Liver (tissue), 9 donors: ENCODE data around the gene MSANTD4. TPM values are rescaled to one million over a fixed set of nuclear protein-coding genes. Genes with fewer than 3 reads are reported as not detected.

Source experiments
- DNase-seq: peaks from one replicate; pipeline ENCODE4 v3.0.0-alpha.2; 2017; ENCODE audit warnings: low spot score
- H3K27ac ChIP-seq, 2 donors: one replicate each; pipeline ENCODE4 v1.7.0; 2013; ENCODE audit warnings: inconsistent platforms in 2 of 2, low read length in 2 of 2, control low read depth in 1 of 2, low read depth in 1 of 2, mild to moderate bottlenecking in 1 of 2
- H3K27me3 ChIP-seq, 4 donors: one replicate each; pipeline versions ENCODE4 v1.6.1 to v1.7.0; 2013; ENCODE audit warnings: low read length in 3 of 4, inconsistent platforms in 1 of 4, mild to moderate bottlenecking in 1 of 4, moderate library complexity in 1 of 4; ENCODE audit not compliant: control insufficient read depth in 4 of 4, insufficient read depth in 4 of 4
- H3K36me3 ChIP-seq, 4 donors: one replicate each; pipeline versions ENCODE4 v1.6.1 to v1.7.0; 2013; ENCODE audit warnings: low read length in 3 of 4, mild to moderate bottlenecking in 3 of 4, low read depth in 1 of 4, moderate library complexity in 1 of 4; ENCODE audit not compliant: control insufficient read depth in 4 of 4, insufficient read depth in 3 of 4
- H3K4me1 ChIP-seq, 4 donors: one replicate each; pipeline versions ENCODE4 v1.6.1 to v1.7.0; 2013; ENCODE audit warnings: low read length in 3 of 4, mild to moderate bottlenecking in 3 of 4, moderate library complexity in 1 of 4; ENCODE audit not compliant: control insufficient read depth in 4 of 4, insufficient read depth in 4 of 4
- H3K4me3 ChIP-seq, 3 donors: one replicate each; pipeline versions ENCODE4 v1.6.1 to v1.7.0; 2013; ENCODE audit warnings: low read length in 3 of 3, control low read depth in 1 of 3, low read depth in 1 of 3, mild to moderate bottlenecking in 1 of 3
- H3K9ac ChIP-seq, 2 donors: one replicate each; pipeline ENCODE4 v1.7.0; 2013; ENCODE audit warnings: low read length in 2 of 2, mild to moderate bottlenecking in 2 of 2, moderate library complexity in 2 of 2, control low read depth in 1 of 2, low read depth in 1 of 2
- H3K9me3 ChIP-seq, 4 donors: one replicate each; pipeline versions ENCODE4 v1.6.1 to v1.7.0; 2013; ENCODE audit warnings: low read length in 3 of 4; ENCODE audit not compliant: control insufficient read depth in 4 of 4
- ATF3 ChIP-seq: IDR thresholded peaks from 2 replicates; pipeline ENCODE4 v1.6.1; 2016; ENCODE audit warnings: antibody characterized with exemption
- EGR1 ChIP-seq, 2 donors: IDR thresholded peaks; 2 replicates each; pipeline ENCODE4 v1.6.1; 2016 to 2018; ENCODE audit warnings: antibody characterized with exemption in 2 of 2, low read depth in 2 of 2
- FOXA1 ChIP-seq: IDR thresholded peaks from 2 replicates; pipeline ENCODE4 v1.6.1; 2016; ENCODE audit warnings: antibody characterized with exemption
- FOXA2 ChIP-seq: IDR thresholded peaks from 2 replicates; pipeline ENCODE4 v1.6.1; 2016; ENCODE audit warnings: antibody characterized with exemption
- GABPA ChIP-seq, 2 donors: IDR thresholded peaks in 1 of 2; conservative IDR thresholded peaks in 1 of 2; 2 replicates each; pipeline ENCODE4 v1.6.1; 2016; ENCODE audit warnings: antibody characterized with exemption in 2 of 2, mild to moderate bottlenecking in 1 of 2, moderate library complexity in 1 of 2
- HNF4A ChIP-seq, 2 donors: conservative IDR thresholded peaks; 2 replicates each; pipeline ENCODE4 v1.6.1; 2016; ENCODE audit warnings: antibody characterized with exemption in 2 of 2, mild to moderate bottlenecking in 2 of 2
- HNF4G ChIP-seq: IDR thresholded peaks from 2 replicates; pipeline ENCODE4 v1.6.1; 2016; ENCODE audit warnings: antibody characterized with exemption
- JUND ChIP-seq, 2 donors: IDR thresholded peaks; 2 replicates each; pipeline ENCODE4 v1.6.1; 2016; ENCODE audit warnings: antibody characterized with exemption in 2 of 2
- MAX ChIP-seq: IDR thresholded peaks from 2 replicates; pipeline ENCODE4 v1.6.1; 2016; ENCODE audit warnings: antibody characterized with exemption
- NR2F2 ChIP-seq: IDR thresholded peaks from 2 replicates; pipeline ENCODE4 v1.6.1; 2016; ENCODE audit warnings: antibody characterized with exemption
- RAD21 ChIP-seq, 2 donors: IDR thresholded peaks; 2 replicates each; pipeline ENCODE4 v1.6.1; 2016; ENCODE audit warnings: antibody characterized with exemption in 2 of 2, mild to moderate bottlenecking in 2 of 2
- RXRA ChIP-seq, 2 donors: IDR thresholded peaks; 2 replicates each; pipeline ENCODE4 v1.6.1; 2017 to 2018; ENCODE audit warnings: antibody characterized with exemption in 2 of 2, mild to moderate bottlenecking in 1 of 2
- SP1 ChIP-seq: IDR thresholded peaks from 2 replicates; pipeline ENCODE4 v1.6.1; 2018; ENCODE audit warnings: antibody characterized with exemption, mild to moderate bottlenecking
- TAF1 ChIP-seq: conservative IDR thresholded peaks from 2 replicates; pipeline ENCODE4 v1.6.1; 2016; ENCODE audit warnings: antibody characterized with exemption, mild to moderate bottlenecking
- YY1 ChIP-seq: IDR thresholded peaks from 2 replicates; pipeline ENCODE4 v1.6.1; 2016; ENCODE audit warnings: antibody characterized with exemption, mild to moderate bottlenecking
- ZBTB33 ChIP-seq: IDR thresholded peaks from 2 replicates; pipeline ENCODE4 v1.6.1; 2016; ENCODE audit warnings: antibody characterized with exemption
- WGBS: extraction: QIAGEN DNeasy Blood & Tissue Kit; methylation state at CpG from one replicate; pipeline ENCODE4 v1.1.7; 2013; 5-methylcytosine and 5-hydroxymethylcytosine counted together
- polyA plus RNA-seq, 2 donors: library from polyadenylated mRNA; stranded (reverse) in 1 of 2; unstranded in 1 of 2; fragments of 200-250 nt in 1 of 2; fragments of >200 nt in 1 of 2; fragmentation: Nextera tagmentation in 1 of 2; extraction: Ambion mirVana in 1 of 2; gene quantifications; one replicate each; pipeline versions ENCODE4 v1.2.1 to v1.2.3, GENCODE V29; 2013 to 2015
- total RNA-seq, 2 donors: library from RNA; depleted of rRNA; stranded (reverse); fragments of >200 nt; gene quantifications; one replicate each; pipeline ENCODE4 v1.2.3, GENCODE V29; 2014
- TF ChIP-seq, protein P1 (sequence below): IDR thresholded peaks from 2 replicates; pipeline ENCODE4 v1.6.1; 2016; ENCODE audit warnings: antibody characterized with exemption, mild to moderate bottlenecking
- TF ChIP-seq, protein P2 (sequence below): fragments of 150-350 bp; IDR thresholded peaks from 2 replicates; pipeline ENCODE4 v1.5.1; 2017; ENCODE audit warnings: improper control_type of control experiment, low read depth, low read length; ENCODE audit not compliant: missing input control
- donor health status: healthy.
- donor health status: healthy.
- donor health status: healthy.
- donor health status: healthy.
- donor health status: healthy.

The MSANTD4 gene
- total and polyA plus RNA-seq, 4 donors = 2.1 to 8.7 (median 5.7) TPM

GRCh38 chr11:105991888-105992287 is 30.2 kb downstream of the MSANTD4 start:
- DNase-seq = no peak
- TF ChIP-seq FOXA2 (no peak), YY1 (no peak), ZBTB33 (no peak), MAX (no peak), SP1 (no peak), FOXA1 (no peak), HNF4A (conservative IDR thresholded peaks at IDR 0.05) (no peak), RXRA (IDR thresholded peaks at IDR 0.05) (no peak), NR2F2 (no peak), TAF1 (no peak), EGR1 (IDR thresholded peaks at IDR 0.05; ENCODE audit: low read depth in 2 of 2) (no peak), GABPA (IDR thresholded peaks at IDR 0.05 in 1 of 2, conservative IDR thresholded peaks at IDR 0.05 in 1 of 2) (no peak), HNF4G (no peak), JUND (IDR thresholded peaks at IDR 0.05) (no peak), ATF3 (no peak), RAD21 (IDR thresholded peaks at IDR 0.05) (no peak)
- TF ChIP-seq, protein P1, sequence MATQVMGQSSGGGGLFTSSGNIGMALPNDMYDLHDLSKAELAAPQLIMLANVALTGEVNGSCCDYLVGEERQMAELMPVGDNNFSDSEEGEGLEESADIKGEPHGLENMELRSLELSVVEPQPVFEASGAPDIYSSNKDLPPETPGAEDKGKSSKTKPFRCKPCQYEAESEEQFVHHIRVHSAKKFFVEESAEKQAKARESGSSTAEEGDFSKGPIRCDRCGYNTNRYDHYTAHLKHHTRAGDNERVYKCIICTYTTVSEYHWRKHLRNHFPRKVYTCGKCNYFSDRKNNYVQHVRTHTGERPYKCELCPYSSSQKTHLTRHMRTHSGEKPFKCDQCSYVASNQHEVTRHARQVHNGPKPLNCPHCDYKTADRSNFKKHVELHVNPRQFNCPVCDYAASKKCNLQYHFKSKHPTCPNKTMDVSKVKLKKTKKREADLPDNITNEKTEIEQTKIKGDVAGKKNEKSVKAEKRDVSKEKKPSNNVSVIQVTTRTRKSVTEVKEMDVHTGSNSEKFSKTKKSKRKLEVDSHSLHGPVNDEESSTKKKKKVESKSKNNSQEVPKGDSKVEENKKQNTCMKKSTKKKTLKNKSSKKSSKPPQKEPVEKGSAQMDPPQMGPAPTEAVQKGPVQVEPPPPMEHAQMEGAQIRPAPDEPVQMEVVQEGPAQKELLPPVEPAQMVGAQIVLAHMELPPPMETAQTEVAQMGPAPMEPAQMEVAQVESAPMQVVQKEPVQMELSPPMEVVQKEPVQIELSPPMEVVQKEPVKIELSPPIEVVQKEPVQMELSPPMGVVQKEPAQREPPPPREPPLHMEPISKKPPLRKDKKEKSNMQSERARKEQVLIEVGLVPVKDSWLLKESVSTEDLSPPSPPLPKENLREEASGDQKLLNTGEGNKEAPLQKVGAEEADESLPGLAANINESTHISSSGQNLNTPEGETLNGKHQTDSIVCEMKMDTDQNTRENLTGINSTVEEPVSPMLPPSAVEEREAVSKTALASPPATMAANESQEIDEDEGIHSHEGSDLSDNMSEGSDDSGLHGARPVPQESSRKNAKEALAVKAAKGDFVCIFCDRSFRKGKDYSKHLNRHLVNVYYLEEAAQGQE = no peak
- TF ChIP-seq, protein P2, sequence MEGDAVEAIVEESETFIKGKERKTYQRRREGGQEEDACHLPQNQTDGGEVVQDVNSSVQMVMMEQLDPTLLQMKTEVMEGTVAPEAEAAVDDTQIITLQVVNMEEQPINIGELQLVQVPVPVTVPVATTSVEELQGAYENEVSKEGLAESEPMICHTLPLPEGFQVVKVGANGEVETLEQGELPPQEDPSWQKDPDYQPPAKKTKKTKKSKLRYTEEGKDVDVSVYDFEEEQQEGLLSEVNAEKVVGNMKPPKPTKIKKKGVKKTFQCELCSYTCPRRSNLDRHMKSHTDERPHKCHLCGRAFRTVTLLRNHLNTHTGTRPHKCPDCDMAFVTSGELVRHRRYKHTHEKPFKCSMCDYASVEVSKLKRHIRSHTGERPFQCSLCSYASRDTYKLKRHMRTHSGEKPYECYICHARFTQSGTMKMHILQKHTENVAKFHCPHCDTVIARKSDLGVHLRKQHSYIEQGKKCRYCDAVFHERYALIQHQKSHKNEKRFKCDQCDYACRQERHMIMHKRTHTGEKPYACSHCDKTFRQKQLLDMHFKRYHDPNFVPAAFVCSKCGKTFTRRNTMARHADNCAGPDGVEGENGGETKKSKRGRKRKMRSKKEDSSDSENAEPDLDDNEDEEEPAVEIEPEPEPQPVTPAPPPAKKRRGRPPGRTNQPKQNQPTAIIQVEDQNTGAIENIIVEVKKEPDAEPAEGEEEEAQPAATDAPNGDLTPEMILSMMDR = no peak
- no peaks in the 10 kb centered on the region for H3K4me1 ChIP-seq
- 96% methylated on average over 4 of the region's 4 CpGs for WGBS
- H3K27me3 ChIP-seq = no peaks in the 10 kb centered on the region
- H3K4me3 ChIP-seq = no peak overlapping the region
- H3K27ac ChIP-seq = no peak overlapping the region
- H3K9me3 ChIP-seq = no peaks in the 10 kb centered on the region
- H3K9ac ChIP-seq = no peak overlapping the region
- peaks cover 0 to 12% (median 2%) of the 10 kb centered on the region in 4 donors for H3K36me3 ChIP-seq
